Natural killer cell (primary cell): ENCODE measurements around the gene KATNIP. TPM values are rescaled to one million over a fixed set of nuclear protein-coding genes. Genes with fewer than 3 reads are reported as not detected.

Experiments
- ATAC-seq, 3 donors: fragments of 150-1000 bp in 2 of 3; fragments of 200-7000 bp in 1 of 3; cut with Tn5 transposase; 1 replicate in 1 of 3; 2 replicates in 2 of 3; pipeline ENCODE4 v1.10.0; 2021; ENCODE audit warnings: mild to moderate bottlenecking in 2 of 3, moderate library complexity in 2 of 3
- DNase-seq, 2 donors: peaks; one replicate each; pipeline versions ENCODE4 v3.0.0 to v3.0.0-alpha.2; 2013 to 2021; ENCODE audit warnings: mixed read lengths in 1 of 2
- H3K27ac ChIP-seq: one replicate; pipeline ENCODE4 v1.5.1; 2013; ENCODE audit warnings: mild to moderate bottlenecking, low read length
- H3K27me3 ChIP-seq: one replicate; pipeline ENCODE4 v1.6.1; 2013; ENCODE audit warnings: low read length; ENCODE audit not compliant: control insufficient read depth, insufficient read depth
- H3K36me3 ChIP-seq: one replicate; pipeline ENCODE4 v1.6.1; 2013; ENCODE audit warnings: low read length; ENCODE audit not compliant: control insufficient read depth, insufficient read depth
- H3K4me1 ChIP-seq: one replicate; pipeline ENCODE4 v1.6.1; 2013; ENCODE audit warnings: low read length; ENCODE audit not compliant: control insufficient read depth, insufficient read depth
- H3K4me3 ChIP-seq: one replicate; pipeline ENCODE4 v1.5.1; 2013; ENCODE audit warnings: low read length
- H3K9me3 ChIP-seq: one replicate; pipeline ENCODE4 v1.6.1; 2013; ENCODE audit warnings: low read length; ENCODE audit not compliant: control insufficient read depth, insufficient read depth
- H3K27ac Mint-ChIP-seq, 2 donors: one replicate each; pipeline ENCODE4 v1.8.0; 2022; ENCODE audit warnings: mild to moderate bottlenecking in 2 of 2, mixed read lengths in 2 of 2, moderate library complexity in 1 of 2
- H3K27me3 Mint-ChIP-seq, 2 donors: one replicate each; pipeline ENCODE4 v1.8.0; 2022; ENCODE audit warnings: low read depth in 2 of 2, mixed read lengths in 2 of 2
- H3K36me3 Mint-ChIP-seq: one replicate; pipeline ENCODE4 v1.8.0; 2022; ENCODE audit warnings: mixed read lengths
- H3K4me1 Mint-ChIP-seq, 2 donors: one replicate each; pipeline ENCODE4 v1.8.0; 2022; ENCODE audit warnings: mixed read lengths in 2 of 2
- H3K4me3 Mint-ChIP-seq: one replicate; pipeline ENCODE4 v1.8.0; 2022; ENCODE audit warnings: mild to moderate bottlenecking, moderate library complexity, mixed read lengths
- H3K9me3 Mint-ChIP-seq, 2 donors: one replicate each; pipeline ENCODE4 v1.8.0; 2022; ENCODE audit warnings: mixed read lengths in 2 of 2
- WGBS: methylation state at CpG from one replicate; pipeline ENCODE4 v1.1.7; 2013; ENCODE audit warnings: missing lambda C conversion rate; ENCODE audit not compliant: insufficient coverage; 5-methylcytosine and 5-hydroxymethylcytosine counted together
- intact Hi-C: fragments of 100-400 bp; cut with micrococcal nuclease; formaldehyde crosslinking; loops from one replicate; pipeline ENCODE4 v1.14.2; 2022
- total RNA-seq, 4 donors: library from RNA; stranded (reverse); fragments of 120-200 nt in 1 of 4; gene quantifications; one replicate each; pipeline versions ENCODE4 v1.2.3 to v1.2.4, GENCODE V29; 2013 to 2022
- TF ChIP-seq, protein P1 (sequence below): fragments of 200-600 bp; IDR thresholded peaks from one replicate; pipeline ENCODE4 v1.8.0; 2022; ENCODE audit warnings: antibody characterized with exemption

The KATNIP gene
- total RNA-seq, 3 donors from 2014 or later (not counting 1 experiment from before 2014, with no cell fraction given) = 32.6 to 38.4 (median 32.7) TPM

GRCh38 chr16:27576729-27577128, 26.8 kb downstream of the KATNIP start:
- DNase-seq (no peak), ATAC-seq (no peak)
- Histone ChIP-seq H3K9me3 (no peaks in the 10 kb centered on the region), H3K27ac (no peak overlapping the region), H3K4me1 (no peaks in the 10 kb centered on the region), H3K36me3 (no peaks in the 10 kb centered on the region), H3K27me3 (no peaks in the 10 kb centered on the region), H3K4me3 (no peak overlapping the region)
- H3K27me3 Mint-ChIP-seq = no peaks in the 10 kb centered on the region
- no peak overlapping the region for H3K27ac Mint-ChIP-seq
- H3K9me3 Mint-ChIP-seq = no peaks in the 10 kb centered on the region
- H3K4me3 Mint-ChIP-seq = no peak overlapping the region
- no peaks in the 10 kb centered on the region for H3K36me3 Mint-ChIP-seq
- WGBS = 75% methylated on average over 5 of the region's 5 CpGs
- H3K4me1 Mint-ChIP-seq = no peaks in the 10 kb centered on the region
- intact Hi-C loops = no loop called here
- TF ChIP-seq, protein P1, sequence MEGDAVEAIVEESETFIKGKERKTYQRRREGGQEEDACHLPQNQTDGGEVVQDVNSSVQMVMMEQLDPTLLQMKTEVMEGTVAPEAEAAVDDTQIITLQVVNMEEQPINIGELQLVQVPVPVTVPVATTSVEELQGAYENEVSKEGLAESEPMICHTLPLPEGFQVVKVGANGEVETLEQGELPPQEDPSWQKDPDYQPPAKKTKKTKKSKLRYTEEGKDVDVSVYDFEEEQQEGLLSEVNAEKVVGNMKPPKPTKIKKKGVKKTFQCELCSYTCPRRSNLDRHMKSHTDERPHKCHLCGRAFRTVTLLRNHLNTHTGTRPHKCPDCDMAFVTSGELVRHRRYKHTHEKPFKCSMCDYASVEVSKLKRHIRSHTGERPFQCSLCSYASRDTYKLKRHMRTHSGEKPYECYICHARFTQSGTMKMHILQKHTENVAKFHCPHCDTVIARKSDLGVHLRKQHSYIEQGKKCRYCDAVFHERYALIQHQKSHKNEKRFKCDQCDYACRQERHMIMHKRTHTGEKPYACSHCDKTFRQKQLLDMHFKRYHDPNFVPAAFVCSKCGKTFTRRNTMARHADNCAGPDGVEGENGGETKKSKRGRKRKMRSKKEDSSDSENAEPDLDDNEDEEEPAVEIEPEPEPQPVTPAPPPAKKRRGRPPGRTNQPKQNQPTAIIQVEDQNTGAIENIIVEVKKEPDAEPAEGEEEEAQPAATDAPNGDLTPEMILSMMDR = no peak

DNA sequence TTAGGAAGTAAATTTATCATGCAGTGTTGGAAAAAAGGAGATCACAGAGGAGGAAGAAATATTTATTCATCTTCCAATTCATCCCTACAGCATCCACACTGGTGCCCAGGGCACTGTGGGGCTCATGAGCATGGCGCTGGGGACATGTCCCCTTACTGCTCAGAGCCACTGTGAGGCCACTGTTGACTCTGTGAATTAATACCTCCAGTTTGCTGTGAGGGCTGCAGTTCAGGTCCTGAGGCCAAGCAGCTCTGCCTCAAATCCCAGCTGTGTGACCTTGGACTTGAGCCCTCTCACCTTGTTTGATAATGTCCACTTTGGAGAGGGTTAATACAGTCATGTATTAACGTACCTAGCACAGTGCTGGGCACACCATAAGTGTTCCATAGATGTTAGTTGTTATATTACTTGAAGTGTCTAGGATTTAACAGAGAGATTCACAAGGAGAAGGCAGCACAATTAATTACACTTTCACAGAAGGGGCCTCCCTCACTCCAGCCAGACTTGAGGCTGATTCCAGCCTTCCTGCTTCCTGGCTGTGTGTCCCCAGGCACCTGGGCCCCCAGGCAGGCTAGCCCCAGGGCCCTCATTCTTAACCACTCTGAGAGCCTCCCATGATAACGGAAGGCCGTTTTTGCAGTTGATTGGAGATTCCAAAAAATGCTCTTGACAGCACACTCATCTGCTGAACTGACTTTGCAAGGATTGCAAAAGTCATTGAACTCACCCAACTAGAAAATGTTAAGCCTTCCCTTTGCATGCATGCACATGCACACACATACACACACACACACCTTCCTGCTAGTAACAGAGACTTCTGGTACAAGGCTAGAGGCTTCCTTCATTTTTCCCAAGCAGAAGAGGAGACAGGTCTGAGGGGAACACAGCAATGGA, 29.4 kb downstream of the KATNIP start:
- intact Hi-C loops = no loop called here
- H3K27me3 Mint-ChIP-seq = no peaks in the 10 kb centered on the region
- ATAC-seq (no peak), DNase-seq (no peak)
- no peak overlapping the region for H3K4me3 Mint-ChIP-seq
- Histone ChIP-seq H3K4me3 (no peak overlapping the region), H3K9me3 (no peaks in the 10 kb centered on the region), H3K4me1 (no peaks in the 10 kb centered on the region), H3K27me3 (no peaks in the 10 kb centered on the region), H3K36me3 (no peaks in the 10 kb centered on the region), H3K27ac (no peak overlapping the region)
- H3K36me3 Mint-ChIP-seq = peaks cover 7% of the 10 kb centered on the region
- no peaks in the 10 kb centered on the region for H3K9me3 Mint-ChIP-seq
- H3K4me1 Mint-ChIP-seq = no peaks in the 10 kb centered on the region
- TF ChIP-seq, protein P1 = no peak
- no peak overlapping the region for H3K27ac Mint-ChIP-seq
- WGBS = 98% methylated on average over 4 of the region's 4 CpGs

GRCh38 chr16:27582883-27583282, 32.9 kb downstream of the KATNIP start:
- TF ChIP-seq, protein P1 = no peak
- 97% methylated on average over 2 of the region's 2 CpGs for WGBS
- intact Hi-C loops = no loop called here

More at GRCh38 chr16:27582883-27583282, 32.9 kb downstream of the KATNIP start:
- ATAC-seq (no peak), DNase-seq (no peak)
- H3K4me1 ChIP-seq = no peaks in the 10 kb centered on the region
- H3K4me3 ChIP-seq = no peak overlapping the region
- H3K9me3 Mint-ChIP-seq = no peaks in the 10 kb centered on the region
- no peaks in the 10 kb centered on the region for H3K27me3 Mint-ChIP-seq
- no peak overlapping the region for H3K4me3 Mint-ChIP-seq
- H3K9me3 ChIP-seq = no peaks in the 10 kb centered on the region
- H3K27ac ChIP-seq = no peak overlapping the region
- H3K4me1 Mint-ChIP-seq = no peaks in the 10 kb centered on the region
- H3K36me3 Mint-ChIP-seq = peaks cover 7% of the 10 kb centered on the region
- no peaks in the 10 kb centered on the region for H3K27me3 ChIP-seq
- H3K36me3 ChIP-seq = no peaks in the 10 kb centered on the region
- no peak overlapping the region for H3K27ac Mint-ChIP-seq
